Measurements from ENCODE around the gene GPC6.

The GPC6 gene

DNA sequence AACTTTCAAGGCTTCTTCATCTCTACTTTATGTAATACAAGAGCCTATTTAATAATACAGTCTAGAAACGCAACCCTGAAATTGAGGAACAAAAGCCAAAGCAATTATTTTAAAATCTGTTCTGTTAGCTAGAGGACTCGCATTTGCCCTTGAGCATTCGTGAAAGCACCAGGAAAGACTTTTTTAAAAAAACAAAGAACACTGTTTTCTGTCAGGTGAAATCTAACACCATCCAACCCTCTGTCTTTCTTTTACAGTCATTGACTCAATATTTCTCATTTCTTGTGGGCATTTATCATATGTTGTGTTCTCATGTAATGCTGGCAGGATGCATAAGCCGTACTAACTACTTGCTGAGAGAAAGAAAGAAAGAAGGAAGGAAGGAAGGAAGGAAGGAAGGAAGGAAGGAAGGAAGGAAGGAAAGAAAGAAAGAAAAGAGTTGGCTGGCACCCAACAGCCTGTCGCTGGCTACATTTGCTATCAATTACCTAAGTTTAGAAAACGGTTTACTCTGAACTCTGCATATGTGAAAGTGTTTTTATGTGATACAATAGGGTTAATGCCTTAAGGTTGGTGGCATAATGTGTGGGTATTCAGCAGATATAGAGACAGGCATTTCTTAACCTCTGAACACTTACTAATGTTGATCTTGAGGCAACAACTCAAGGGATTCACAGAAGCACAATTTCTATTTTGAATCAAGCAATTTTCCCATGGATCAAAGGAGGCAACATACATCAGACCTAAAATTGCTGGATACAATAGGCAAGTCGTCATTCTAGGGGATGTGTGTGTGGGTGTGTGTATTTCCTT is 807.4 kb downstream of the GPC6 start:
- H3K27ac ChIP-seq, result no peak overlapping the region
- TF ChIP-seq CTCF (conservative IDR thresholded peaks at IDR 0.05), result no peak

GRCh38 chr13:94050039-94050438 is 823.4 kb downstream of the GPC6 start:
- H3K27ac ChIP-seq, result peak overlapping the region; percentile 28
- TF ChIP-seq CTCF (conservative IDR thresholded peaks at IDR 0.05), result no peak

DNA sequence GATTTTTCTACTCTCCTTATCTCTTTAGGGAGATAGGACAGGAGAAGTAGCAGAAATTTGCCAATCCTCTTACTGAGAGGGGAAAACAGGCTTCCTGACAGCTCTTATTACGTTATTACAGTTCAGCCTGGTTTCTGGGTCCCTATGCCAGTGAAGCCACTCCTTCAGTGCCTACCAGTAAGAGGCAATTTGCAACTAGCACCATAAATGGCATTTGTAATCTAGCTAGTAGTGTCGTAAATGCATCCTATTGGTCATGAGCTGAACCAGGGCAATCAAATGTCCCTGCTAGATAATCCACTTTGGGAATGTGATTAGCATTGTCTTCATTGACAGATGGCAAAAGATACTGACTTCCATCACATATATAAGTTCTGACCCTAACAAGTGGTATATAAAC is 824.1 kb downstream of the GPC6 start:
- TF ChIP-seq CTCF (conservative IDR thresholded peaks at IDR 0.05), result no peak
- H3K27ac ChIP-seq, result peak overlapping the region; percentile 28

DNA sequence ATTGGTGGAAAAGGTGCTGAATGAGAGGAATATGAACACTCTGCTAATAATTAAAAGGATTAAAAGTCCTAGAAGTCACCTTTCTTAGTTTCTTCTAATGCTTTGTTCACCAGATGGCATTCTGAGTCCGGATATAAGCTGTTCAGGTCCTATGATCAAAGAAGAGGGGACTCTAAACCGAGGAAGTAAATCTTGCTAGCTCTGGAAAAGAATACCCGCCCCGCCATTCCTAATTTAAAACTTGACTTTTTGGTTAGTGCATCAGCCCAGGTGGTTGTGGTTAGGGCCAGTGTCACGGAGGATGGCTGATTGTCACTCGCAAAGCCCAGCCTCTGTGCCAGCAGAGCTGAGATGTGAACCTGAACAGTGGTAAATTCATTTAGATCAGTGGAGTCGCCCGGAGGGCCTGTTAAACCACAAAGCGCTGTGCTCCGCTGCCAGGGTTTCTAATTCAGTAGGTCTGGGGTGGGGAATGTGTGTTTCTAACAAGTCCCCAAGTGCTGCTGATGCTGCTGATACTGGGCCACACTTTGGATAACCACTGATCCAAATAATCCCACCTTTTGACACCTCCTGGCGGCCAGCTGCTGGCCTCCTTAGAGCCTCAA is 827.5 kb downstream of the GPC6 start:
- no peak overlapping the region for H3K27ac ChIP-seq
- no peak for TF ChIP-seq CTCF (conservative IDR thresholded peaks at IDR 0.05)

- no peak overlapping the region for H3K27ac ChIP-seq
- no peak for TF ChIP-seq CTCF (conservative IDR thresholded peaks at IDR 0.05)
Measured at GRCh38 chr13:94056362-94056990, 829.9 kb downstream of the GPC6 start.

DNA sequence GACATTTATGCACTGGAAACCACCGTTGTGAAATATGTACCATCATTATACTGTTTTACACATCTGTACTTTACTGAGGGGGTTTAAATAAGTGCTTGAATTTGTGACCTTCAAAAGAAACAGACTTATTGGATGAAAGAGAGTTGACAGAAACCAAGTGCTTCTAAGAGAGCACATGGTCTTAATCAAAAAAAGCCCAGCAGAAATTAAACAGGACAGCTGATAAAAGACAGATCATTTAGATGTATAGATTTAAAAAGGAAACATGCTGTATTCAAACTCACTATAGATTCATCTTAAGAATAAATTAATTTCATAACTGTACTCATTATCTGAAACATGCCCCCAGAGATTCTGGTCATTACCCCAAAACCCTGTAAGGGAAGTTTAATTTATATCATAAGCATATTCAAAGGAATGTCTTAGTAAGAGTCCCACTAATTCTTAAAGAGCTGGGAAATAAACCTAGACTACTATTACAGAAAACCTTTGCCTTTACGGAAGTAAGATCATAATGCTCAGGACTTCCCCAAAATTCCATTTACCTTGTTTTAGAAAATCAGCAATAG is 831.1 kb downstream of the GPC6 start:
- no peak for TF ChIP-seq CTCF (conservative IDR thresholded peaks at IDR 0.05)
- H3K27ac ChIP-seq, result no peak overlapping the region

- H3K27ac ChIP-seq, result no peak overlapping the region
- no peak for TF ChIP-seq CTCF (conservative IDR thresholded peaks at IDR 0.05)
Measured at GRCh38 chr13:94058821-94059360, 832.3 kb downstream of the GPC6 start.
